Hepatocyte (in vitro differentiated cells): Measurements from ENCODE around the gene XIRP2. TPM values are rescaled to one million over a fixed set of nuclear protein-coding genes. Genes with fewer than 3 reads are reported as not detected.

Experiments used
- DNase-seq: peaks from one replicate; pipeline ENCODE4 v3.0.0-alpha.2; 2016; ENCODE audit warnings: low spot score
- H2AFZ ChIP-seq: fragments of 200-600 bp; sonication (generic); 2 replicates; pipeline ENCODE4 v1.6.0; 2016; ENCODE audit warnings: antibody characterized with exemption, mild to moderate bottlenecking
- H3K27ac ChIP-seq: fragments of 200-600 bp; sonication (generic); 2 replicates; pipeline ENCODE4 v1.5.1; 2016; ENCODE audit warnings: mild to moderate bottlenecking
- H3K27me3 ChIP-seq: fragments of 200-600 bp; sonication (generic); 2 replicates; pipeline ENCODE4 v1.6.1; 2016
- H3K36me3 ChIP-seq: fragments of 200-600 bp; sonication (generic); replicated peaks from 2 replicates; pipeline ENCODE4 v1.5.1; 2016; ENCODE audit warnings: low read depth; ENCODE audit not compliant: insufficient read depth
- H3K4me1 ChIP-seq: fragments of 200-600 bp; sonication (generic); 2 replicates; pipeline ENCODE4 v1.5.1; 2016; ENCODE audit warnings: mild to moderate bottlenecking, moderate library complexity; ENCODE audit not compliant: insufficient read depth
- H3K4me2 ChIP-seq: fragments of 200-600 bp; sonication (generic); 2 replicates; pipeline ENCODE4 v1.6.0; 2016
- H3K4me3 ChIP-seq: fragments of 200-600 bp; sonication (generic); 2 replicates; pipeline ENCODE4 v1.5.1; 2016; ENCODE audit warnings: mild to moderate bottlenecking
- H3K79me2 ChIP-seq: fragments of 200-600 bp; sonication (generic); 2 replicates; pipeline ENCODE4 v1.6.0; 2017; ENCODE audit warnings: mild to moderate bottlenecking
- H3K9me2 ChIP-seq: fragments of 200-600 bp; sonication (generic); replicated peaks from 2 replicates; pipeline ENCODE4 v1.6.0; 2017; ENCODE audit warnings: mild to moderate bottlenecking; ENCODE audit not compliant: insufficient read depth
- H3K9me3 ChIP-seq: fragments of 200-600 bp; sonication (generic); 2 replicates; pipeline ENCODE4 v1.5.1; 2016; ENCODE audit warnings: low read depth, mild to moderate bottlenecking
- H4K20me1 ChIP-seq: fragments of 200-600 bp; sonication (generic); 2 replicates; pipeline ENCODE4 v1.6.0; 2016; ENCODE audit warnings: mild to moderate bottlenecking; ENCODE audit not compliant: insufficient read depth, poor library complexity, severe bottlenecking
- EZH2 ChIP-seq: fragments of 200-600 bp; sonication (generic); IDR thresholded peaks from 2 replicates; pipeline ENCODE4 v1.6.1; 2016; ENCODE audit warnings: antibody characterized with exemption, mild to moderate bottlenecking, borderline replicate concordance
- EZH2phosphoT487 ChIP-seq: fragments of 200-600 bp; sonication (generic); IDR thresholded peaks from one replicate; pipeline ENCODE4 v1.6.1; 2018; ENCODE audit warnings: antibody characterized with exemption, mild to moderate bottlenecking, low read depth, moderate library complexity; ENCODE audit not compliant: unreplicated experiment, severe bottlenecking
- WGBS: methylation state at CpG from one replicate; pipeline ENCODE4 v1.1.6; 2016; ENCODE audit warnings: low lambda C conversion rate; ENCODE audit errors: missing lambda C conversion rate; 5-methylcytosine and 5-hydroxymethylcytosine counted together
- polyA plus RNA-seq: library from polyadenylated mRNA; unstranded; fragments of >200 nt; fragmentation: Nextera tagmentation; extraction: Ambion mirVana; gene quantifications from 2 replicates; pipeline ENCODE4 v1.2.1, GENCODE V29; 2016
- total RNA-seq: library from RNA; depleted of rRNA; stranded (reverse); fragments of >200 nt; gene quantifications from 2 replicates; pipeline ENCODE4 v1.2.3, GENCODE V29; 2014
- TF ChIP-seq, protein P1 (sequence below): fragments of 200-600 bp; sonication (generic); IDR thresholded peaks from 2 replicates; pipeline ENCODE4 v1.5.1; 2016; ENCODE audit warnings: antibody characterized with exemption, mild to moderate bottlenecking; ENCODE audit not compliant: poor library complexity

The XIRP2 gene
- total and polyA plus RNA-seq, 2 experiments from 2014 or later, result not detected

DNA sequence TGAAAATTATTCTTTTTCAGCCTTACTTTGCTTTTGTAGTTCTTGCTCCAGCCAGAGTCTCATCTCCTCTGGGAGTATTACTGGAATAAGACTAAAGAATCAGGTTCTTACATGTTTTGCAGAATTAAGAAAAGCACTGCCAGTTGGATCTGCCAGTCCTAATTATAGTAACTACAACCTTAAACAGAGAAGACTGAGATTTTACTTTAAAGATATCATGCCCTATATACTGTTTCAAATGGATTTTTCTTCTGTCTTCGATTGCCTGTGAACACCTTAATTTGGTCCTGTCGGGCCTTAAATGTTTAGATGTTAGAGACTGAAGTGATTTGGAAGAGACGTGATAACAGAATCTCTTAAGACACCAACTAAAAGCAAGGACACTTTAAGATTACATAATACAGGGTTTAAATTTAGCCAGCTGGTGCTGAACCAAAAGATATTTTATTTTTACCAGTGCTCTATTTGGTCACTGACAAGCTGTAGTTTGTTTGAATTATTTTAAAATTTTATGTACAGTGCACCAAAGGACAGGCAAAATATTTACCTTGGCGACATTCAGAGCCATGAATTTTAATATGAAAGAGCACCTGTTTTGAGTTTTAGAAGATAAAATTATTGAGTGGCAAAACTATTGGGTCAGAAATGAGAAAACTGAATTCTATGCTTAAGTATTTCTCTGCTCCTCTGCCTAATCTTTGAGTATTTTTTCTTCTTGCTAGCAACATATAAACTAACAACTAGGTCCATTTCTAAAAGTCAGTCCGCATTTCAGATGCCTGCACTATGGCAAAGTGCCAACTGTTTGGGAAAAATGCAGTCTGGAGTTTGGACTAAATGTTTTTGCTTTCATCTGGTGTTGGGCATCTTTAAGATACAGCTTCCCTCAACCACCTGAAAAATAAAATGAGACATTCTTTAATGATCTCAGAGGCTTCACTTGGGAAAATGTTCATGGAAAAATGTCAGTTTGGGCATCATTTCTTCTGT is 300.0 kb downstream of the XIRP2 start:
- Histone ChIP-seq H3K4me3 (no peak overlapping the region), H3K4me2 (no peak overlapping the region), H3K27me3 (no peaks in the 10 kb centered on the region), H3K4me1 (no peaks in the 10 kb centered on the region), H4K20me1 (no peaks in the 10 kb centered on the region), H2AFZ (no peak overlapping the region), H3K36me3 (no peaks in the 10 kb centered on the region), H3K9me3 (no peaks in the 10 kb centered on the region), H3K79me2 (no peaks in the 10 kb centered on the region), H3K9me2 (no peaks in the 10 kb centered on the region), H3K27ac (no peak overlapping the region)
- 72% methylated on average over 5 of the region's 5 CpGs for WGBS
- no peak for DNase-seq
- TF ChIP-seq EZH2phosphoT487 (no peak), EZH2 (no peak)
- TF ChIP-seq, protein P1, sequence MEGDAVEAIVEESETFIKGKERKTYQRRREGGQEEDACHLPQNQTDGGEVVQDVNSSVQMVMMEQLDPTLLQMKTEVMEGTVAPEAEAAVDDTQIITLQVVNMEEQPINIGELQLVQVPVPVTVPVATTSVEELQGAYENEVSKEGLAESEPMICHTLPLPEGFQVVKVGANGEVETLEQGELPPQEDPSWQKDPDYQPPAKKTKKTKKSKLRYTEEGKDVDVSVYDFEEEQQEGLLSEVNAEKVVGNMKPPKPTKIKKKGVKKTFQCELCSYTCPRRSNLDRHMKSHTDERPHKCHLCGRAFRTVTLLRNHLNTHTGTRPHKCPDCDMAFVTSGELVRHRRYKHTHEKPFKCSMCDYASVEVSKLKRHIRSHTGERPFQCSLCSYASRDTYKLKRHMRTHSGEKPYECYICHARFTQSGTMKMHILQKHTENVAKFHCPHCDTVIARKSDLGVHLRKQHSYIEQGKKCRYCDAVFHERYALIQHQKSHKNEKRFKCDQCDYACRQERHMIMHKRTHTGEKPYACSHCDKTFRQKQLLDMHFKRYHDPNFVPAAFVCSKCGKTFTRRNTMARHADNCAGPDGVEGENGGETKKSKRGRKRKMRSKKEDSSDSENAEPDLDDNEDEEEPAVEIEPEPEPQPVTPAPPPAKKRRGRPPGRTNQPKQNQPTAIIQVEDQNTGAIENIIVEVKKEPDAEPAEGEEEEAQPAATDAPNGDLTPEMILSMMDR, result no peak

DNA sequence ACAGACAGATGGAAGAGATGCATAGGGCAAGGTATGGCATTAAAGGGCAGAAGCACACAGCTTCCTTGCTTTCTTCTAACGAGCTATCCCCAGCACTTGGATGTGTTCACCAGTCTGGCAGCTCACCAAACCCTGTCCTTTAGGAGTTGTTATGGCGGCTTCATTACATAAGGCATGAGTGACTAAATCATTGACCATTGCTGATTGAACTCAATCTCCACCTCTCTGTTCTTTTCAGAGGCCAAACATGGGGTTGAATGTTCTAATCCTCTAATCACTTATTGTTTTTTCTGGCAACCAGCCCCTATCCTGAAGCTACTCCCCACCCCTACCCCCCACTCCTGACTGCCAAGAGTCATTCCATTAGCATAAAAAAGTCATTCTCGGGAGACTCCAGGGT is 301.8 kb downstream of the XIRP2 start:
- Histone ChIP-seq H3K4me2 (no peak overlapping the region), H3K27ac (no peak overlapping the region), H3K36me3 (no peaks in the 10 kb centered on the region), H2AFZ (no peak overlapping the region), H3K4me3 (no peak overlapping the region), H3K4me1 (no peaks in the 10 kb centered on the region), H3K9me2 (no peaks in the 10 kb centered on the region), H3K9me3 (no peaks in the 10 kb centered on the region), H4K20me1 (no peaks in the 10 kb centered on the region), H3K79me2 (no peaks in the 10 kb centered on the region), H3K27me3 (no peaks in the 10 kb centered on the region)
- TF ChIP-seq EZH2 (no peak), EZH2phosphoT487 (no peak)
- TF ChIP-seq, protein P1, result no peak
- no peak for DNase-seq
- WGBS, result 91% methylated on average over 3 of the region's 3 CpGs

DNA sequence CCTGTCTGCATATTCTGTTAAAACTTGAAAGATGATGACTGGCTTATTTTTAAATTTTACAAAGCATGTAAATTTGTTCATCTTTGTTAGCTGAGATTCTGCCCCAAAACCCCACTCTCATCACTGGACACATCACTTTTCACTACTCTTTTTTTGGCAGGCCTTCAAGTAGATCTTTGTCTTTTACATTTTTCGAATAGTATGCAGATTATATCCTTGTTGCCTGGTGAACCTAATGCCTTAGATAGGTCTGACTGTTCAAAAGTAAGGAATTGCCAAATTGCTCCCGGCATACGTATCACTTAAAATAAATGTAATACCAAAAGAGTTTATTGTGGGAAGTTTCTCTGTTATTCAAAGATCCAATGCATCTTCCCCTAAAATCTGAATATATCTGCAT is 303.3 kb downstream of the XIRP2 start:
- no peaks in the 10 kb centered on the region for H4K20me1 ChIP-seq
- no peak overlapping the region for H3K4me3 ChIP-seq
- no peaks in the 10 kb centered on the region for H3K36me3 ChIP-seq
- no peak overlapping the region for H2AFZ ChIP-seq
- no peaks in the 10 kb centered on the region for H3K9me2 ChIP-seq
- 83% methylated on average over 3 of the region's 3 CpGs for WGBS
- no peak for DNase-seq
- no peaks in the 10 kb centered on the region for H3K4me1 ChIP-seq
- no peaks in the 10 kb centered on the region for H3K27me3 ChIP-seq
- no peaks in the 10 kb centered on the region for H3K9me3 ChIP-seq
- TF ChIP-seq EZH2phosphoT487 (no peak), EZH2 (no peak)
- TF ChIP-seq, protein P1, result no peak
- H3K4me2 ChIP-seq, result no peak overlapping the region
- H3K79me2 ChIP-seq, result no peaks in the 10 kb centered on the region
- H3K27ac ChIP-seq, result no peak overlapping the region
